ENCODE measurements around the gene ELL. TPM values are rescaled to one million over a fixed set of nuclear protein-coding genes. Genes with fewer than 3 reads are reported as not detected.

The ELL gene
- total RNA-seq, 1 donor, result 18.5 TPM

GRCh38 chr19:18418029-18418482 is 103.8 kb downstream of the ELL start:
- H3K9me3 ChIP-seq (ENCODE audit: low read depth, low read length), result no peaks in the 10 kb centered on the region
- H3K27me3 ChIP-seq (ENCODE audit: insufficient read depth, low read length), result no peaks in the 10 kb centered on the region
- peak overlapping the region; percentile 48 for H3K4me3 ChIP-seq (ENCODE audit: insufficient read depth, low read length)
- peaks cover 57% of the 10 kb centered on the region for H3K4me1 ChIP-seq (ENCODE audit: insufficient read depth, low read length)
- H2AFZ ChIP-seq (ENCODE audit: low read length), result no peak overlapping the region
- H3K36me3 ChIP-seq (ENCODE audit: insufficient read depth, low read length), result no peaks in the 10 kb centered on the region
- DNase-seq (ENCODE audit: insufficient read length, low spot score, missing footprints), result peak; percentile 86
- H3K4me2 ChIP-seq (ENCODE audit: insufficient read depth, low read length), result peak overlapping the region; percentile 85
- H3K79me2 ChIP-seq (ENCODE audit: insufficient read depth, low read length), result peaks cover 41% of the 10 kb centered on the region
- peaks cover 27% of the 10 kb centered on the region for H4K20me1 ChIP-seq (ENCODE audit: insufficient read depth, low read length)
- TF ChIP-seq CTCF (IDR thresholded peaks at IDR 0.05; ENCODE audit: extremely low read depth, low read depth, low read length), result no peak
- peak overlapping the region; percentile 69 for H3K27ac ChIP-seq (ENCODE audit: low read depth, low read length)

GRCh38 chr19:18417250-18418028 is 104.4 kb downstream of the ELL start:
- Histone ChIP-seq H3K4me2 (ENCODE audit: insufficient read depth, low read length) (peak overlapping the region; percentile 85), H3K27ac (ENCODE audit: low read depth, low read length) (peak overlapping the region; percentile 84), H2AFZ (ENCODE audit: low read length) (peak overlapping the region; percentile 77), H3K9me3 (ENCODE audit: low read depth, low read length) (no peaks in the 10 kb centered on the region), H3K79me2 (ENCODE audit: insufficient read depth, low read length) (peaks cover 35% of the 10 kb centered on the region), H3K4me1 (ENCODE audit: insufficient read depth, low read length) (peaks cover 57% of the 10 kb centered on the region), H3K27me3 (ENCODE audit: insufficient read depth, low read length) (no peaks in the 10 kb centered on the region), H4K20me1 (ENCODE audit: insufficient read depth, low read length) (peaks cover 21% of the 10 kb centered on the region), H3K4me3 (ENCODE audit: insufficient read depth, low read length) (peak overlapping the region; percentile 70), H3K36me3 (ENCODE audit: insufficient read depth, low read length) (no peaks in the 10 kb centered on the region)
- peak; percentile 98 for DNase-seq (ENCODE audit: insufficient read length, low spot score, missing footprints)
- no peak for TF ChIP-seq CTCF (IDR thresholded peaks at IDR 0.05; ENCODE audit: extremely low read depth, low read depth, low read length)

- Histone ChIP-seq H4K20me1 (ENCODE audit: insufficient read depth, low read length) (peaks cover 15% of the 10 kb centered on the region), H3K4me3 (ENCODE audit: insufficient read depth, low read length) (peak overlapping the region; percentile 70), H3K27ac (ENCODE audit: low read depth, low read length) (peak overlapping the region; percentile 84), H3K79me2 (ENCODE audit: insufficient read depth, low read length) (peaks cover 29% of the 10 kb centered on the region), H3K4me2 (ENCODE audit: insufficient read depth, low read length) (peak overlapping the region; percentile 85), H3K4me1 (ENCODE audit: insufficient read depth, low read length) (peaks cover 57% of the 10 kb centered on the region), H3K27me3 (ENCODE audit: insufficient read depth, low read length) (no peaks in the 10 kb centered on the region), H3K36me3 (ENCODE audit: insufficient read depth, low read length) (no peaks in the 10 kb centered on the region), H2AFZ (ENCODE audit: low read length) (peak overlapping the region; percentile 77), H3K9me3 (ENCODE audit: low read depth, low read length) (no peaks in the 10 kb centered on the region)
- peak; percentile 99 for DNase-seq (ENCODE audit: insufficient read length, low spot score, missing footprints)
- no peak for TF ChIP-seq CTCF (IDR thresholded peaks at IDR 0.05; ENCODE audit: extremely low read depth, low read depth, low read length)
These were observed 105.1 kb downstream of the ELL start for GRCh38 chr19:18416778-18417249.

- TF ChIP-seq CTCF (IDR thresholded peaks at IDR 0.05; ENCODE audit: extremely low read depth, low read depth, low read length), result no peak
- peak; percentile 94 for DNase-seq (ENCODE audit: insufficient read length, low spot score, missing footprints)
- H3K27me3 ChIP-seq (ENCODE audit: insufficient read depth, low read length), result no peaks in the 10 kb centered on the region
- H3K79me2 ChIP-seq (ENCODE audit: insufficient read depth, low read length), result peaks cover 14% of the 10 kb centered on the region
- peak overlapping the region; percentile 81 for H3K4me2 ChIP-seq (ENCODE audit: insufficient read depth, low read length)
- peaks cover 3% of the 10 kb centered on the region for H4K20me1 ChIP-seq (ENCODE audit: insufficient read depth, low read length)
- peak overlapping the region; percentile 87 for H2AFZ ChIP-seq (ENCODE audit: low read length)
- peak overlapping the region; percentile 84 for H3K27ac ChIP-seq (ENCODE audit: low read depth, low read length)
- H3K4me1 ChIP-seq (ENCODE audit: insufficient read depth, low read length), result peaks cover 51% of the 10 kb centered on the region
- no peaks in the 10 kb centered on the region for H3K36me3 ChIP-seq (ENCODE audit: insufficient read depth, low read length)
- no peaks in the 10 kb centered on the region for H3K9me3 ChIP-seq (ENCODE audit: low read depth, low read length)
- H3K4me3 ChIP-seq (ENCODE audit: insufficient read depth, low read length), result peak overlapping the region; percentile 65
These were observed 106.5 kb downstream of the ELL start for GRCh38 chr19:18415178-18415867.

Measured in osteoblast (primary cell).